Activated B cell treated with CpG ODN at 0.5 μM for 24 hours (primary cell): Measurements from ENCODE around the gene ENO3. TPM values are rescaled to one million over a fixed set of nuclear protein-coding genes. Genes with fewer than 3 reads are reported as not detected.
A peak's percentile ranks its signal among the peaks of the same experiment; 100 is the strongest.

Experiments used
- ATAC-seq: fragments of 200-7000 bp; cut with Tn5 transposase; one replicate; pipeline ENCODE4 v1.10.0; 2021; ENCODE audit warnings: low read depth, mild to moderate bottlenecking, moderate library complexity
- CTCF ChIA-PET: fragments of 350-600 bp; sonication (Branson Sonifier 250); formaldehyde crosslinking; loops from one replicate; lab custom pipeline; 2021; ENCODE audit warnings: antibody characterized with exemption; lab: Charles Lee
- POLR2A ChIA-PET: fragments of 350-600 bp; sonication (Branson Sonifier 250); formaldehyde crosslinking; loops from one replicate; lab custom pipeline; 2021; ENCODE audit warnings: antibody characterized with exemption; lab: Charles Lee
- DNase-seq: peaks from one replicate; pipeline ENCODE4 v3.0.0; 2022
- H3K27ac Mint-ChIP-seq: one replicate; pipeline ENCODE4 v1.8.0; 2020; ENCODE audit warnings: mixed read lengths
- H3K27me3 Mint-ChIP-seq: one replicate; pipeline ENCODE4 v1.8.0; 2021; ENCODE audit warnings: mixed read lengths
- H3K36me3 Mint-ChIP-seq: one replicate; pipeline ENCODE4 v1.8.0; 2021; ENCODE audit warnings: low read depth, mixed read lengths
- H3K4me1 Mint-ChIP-seq: one replicate; pipeline ENCODE4 v1.8.0; 2021; ENCODE audit warnings: mixed read lengths
- H3K4me3 Mint-ChIP-seq: one replicate; pipeline ENCODE4 v1.8.0; 2020; ENCODE audit warnings: mild to moderate bottlenecking, mixed read lengths
- H3K9me3 Mint-ChIP-seq: one replicate; pipeline ENCODE4 v1.8.0; 2020; ENCODE audit warnings: mixed read lengths
- intact Hi-C: fragments of 100-400 bp; cut with micrococcal nuclease; formaldehyde crosslinking; loops from one replicate; pipeline ENCODE4 v1.15.1; 2024
- total RNA-seq: library from RNA; stranded (reverse); gene quantifications from 2 replicates; pipeline ENCODE4 v1.2.3, GENCODE V29; 2022
- TF ChIP-seq, protein P1 (sequence below): fragments of 200-600 bp; IDR thresholded peaks from one replicate; pipeline ENCODE4 v1.8.0; 2022; ENCODE audit warnings: antibody characterized with exemption, mild to moderate bottlenecking

The ENO3 gene
- total RNA-seq, 1 donor from 2014 or later: 29.5 TPM

- peaks cover 73% of the 10 kb centered on the region for H3K36me3 Mint-ChIP-seq
Observed at GRCh38 chr17:4944163-4944553, 6.8 kb upstream of the ENO3 start.

DNA sequence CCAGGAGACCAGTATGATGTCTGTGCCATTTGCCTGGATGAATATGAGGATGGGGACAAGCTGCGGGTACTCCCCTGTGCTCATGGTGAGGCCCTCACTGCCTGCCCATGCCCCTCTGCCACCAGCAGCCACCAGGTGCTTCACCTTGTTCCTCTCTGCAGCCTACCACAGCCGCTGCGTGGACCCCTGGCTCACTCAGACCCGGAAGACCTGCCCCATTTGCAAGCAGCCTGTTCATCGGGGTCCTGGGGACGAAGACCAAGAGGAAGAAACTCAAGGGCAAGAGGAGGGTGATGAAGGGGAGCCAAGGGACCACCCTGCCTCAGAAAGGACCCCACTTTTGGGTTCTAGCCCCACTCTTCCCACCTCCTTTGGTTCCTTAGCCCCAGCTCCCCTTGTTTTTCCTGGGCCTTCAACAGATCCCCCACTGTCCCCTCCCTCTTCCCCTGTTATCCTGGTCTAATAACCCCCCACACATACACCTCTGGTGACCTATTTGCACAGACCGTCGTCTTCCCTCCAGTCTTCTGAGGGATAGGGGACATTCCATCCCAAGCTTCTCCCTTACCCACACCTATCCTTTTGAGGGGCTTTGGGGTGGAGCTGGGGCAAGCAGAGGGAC, 6.3 kb upstream of the ENO3 start:
- POLR2A ChIA-PET: interaction anchor here (0.5 to 12.1 kb wide), 9 partner anchors 8 to 284 kb away, joined by 3 to 391 read pairs (median 5); partner anchors contain the start of genes CAMTA2, GP1BA and SPAG7
- Mint-ChIP-seq H3K4me3 (peak overlapping the region; percentile 85), H3K9me3 (no peaks in the 10 kb centered on the region), H3K4me1 (peaks cover 72% of the 10 kb centered on the region), H3K27me3 (peaks cover 2% of the 10 kb centered on the region), H3K36me3 (peaks cover 70% of the 10 kb centered on the region), H3K27ac (peak overlapping the region; percentile 94)
- DNase-seq: no peak
- intact Hi-C loops: loop anchor here (5.0 to 10.0 kb wide), 7 partner anchors 137 to 1032 kb away; partner anchors contain the start of genes ATP2A3, CYB5D2, MED11 and NUP88
- ATAC-seq: no peak
- CTCF ChIA-PET: no interaction called here
- TF ChIP-seq, protein P1, sequence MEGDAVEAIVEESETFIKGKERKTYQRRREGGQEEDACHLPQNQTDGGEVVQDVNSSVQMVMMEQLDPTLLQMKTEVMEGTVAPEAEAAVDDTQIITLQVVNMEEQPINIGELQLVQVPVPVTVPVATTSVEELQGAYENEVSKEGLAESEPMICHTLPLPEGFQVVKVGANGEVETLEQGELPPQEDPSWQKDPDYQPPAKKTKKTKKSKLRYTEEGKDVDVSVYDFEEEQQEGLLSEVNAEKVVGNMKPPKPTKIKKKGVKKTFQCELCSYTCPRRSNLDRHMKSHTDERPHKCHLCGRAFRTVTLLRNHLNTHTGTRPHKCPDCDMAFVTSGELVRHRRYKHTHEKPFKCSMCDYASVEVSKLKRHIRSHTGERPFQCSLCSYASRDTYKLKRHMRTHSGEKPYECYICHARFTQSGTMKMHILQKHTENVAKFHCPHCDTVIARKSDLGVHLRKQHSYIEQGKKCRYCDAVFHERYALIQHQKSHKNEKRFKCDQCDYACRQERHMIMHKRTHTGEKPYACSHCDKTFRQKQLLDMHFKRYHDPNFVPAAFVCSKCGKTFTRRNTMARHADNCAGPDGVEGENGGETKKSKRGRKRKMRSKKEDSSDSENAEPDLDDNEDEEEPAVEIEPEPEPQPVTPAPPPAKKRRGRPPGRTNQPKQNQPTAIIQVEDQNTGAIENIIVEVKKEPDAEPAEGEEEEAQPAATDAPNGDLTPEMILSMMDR: no peak

More at GRCh38 chr17:4944163-4944553, 6.8 kb upstream of the ENO3 start:
- Mint-ChIP-seq H3K4me1 (peaks cover 75% of the 10 kb centered on the region), H3K27ac (peak overlapping the region; percentile 94), H3K4me3 (peak overlapping the region; percentile 85), H3K9me3 (no peaks in the 10 kb centered on the region), H3K27me3 (peaks cover 2% of the 10 kb centered on the region)
- ChIA-PET CTCF (no interaction called here), POLR2A (interaction anchor here (0.8 to 12.1 kb wide), 6 partner anchors 8 to 73 kb away, joined by 3 to 391 read pairs (median 4); partner anchors contain the start of genes CAMTA2, GP1BA and SPAG7)
- no peak for DNase-seq
- TF ChIP-seq, protein P1: no peak
- ATAC-seq: no peak
- intact Hi-C loops: loop anchor here (5.0 to 10.0 kb wide), 2 partner anchors 579 to 802 kb away; partner anchors contain the start of genes CYB5D2, UBE2G1 and ZZEF1

- ChIA-PET CTCF (interaction anchor here (1.0 kb wide), 2 partner anchors 22 to 36 kb away, joined by 3 to 7 read pairs; partner anchors contain the start of gene SPAG7), POLR2A (interaction anchor here (0.7 to 12.1 kb wide), 12 partner anchors 9 to 247 kb away, joined by 3 to 391 read pairs (median 12); partner anchors contain the start of genes CAMTA2, INCA1, KIF1C and SPAG7)
- peaks cover 70% of the 10 kb centered on the region for H3K4me1 Mint-ChIP-seq
- peak overlapping the region; percentile 94 for H3K27ac Mint-ChIP-seq
- H3K9me3 Mint-ChIP-seq: no peaks in the 10 kb centered on the region
- peak; percentile 25 for ATAC-seq
- peak overlapping the region; percentile 85 for H3K4me3 Mint-ChIP-seq
- intact Hi-C loops: loop anchor here (5.0 to 10.0 kb wide), 6 partner anchors 138 to 1033 kb away; partner anchors contain the start of genes ATP2A3, MED11, NUP88 and PLD2
- H3K27me3 Mint-ChIP-seq: peaks cover 2% of the 10 kb centered on the region
- TF ChIP-seq, protein P1: no peak
- DNase-seq: peak; percentile 63
- H3K36me3 Mint-ChIP-seq: peaks cover 66% of the 10 kb centered on the region
Observed at GRCh38 chr17:4945176-4945943, 5.6 kb upstream of the ENO3 start.

- Mint-ChIP-seq H3K27me3 (peaks cover 2% of the 10 kb centered on the region), H3K9me3 (no peaks in the 10 kb centered on the region), H3K4me3 (peak overlapping the region; percentile 100), H3K36me3 (peaks cover 61% of the 10 kb centered on the region), H3K27ac (peak overlapping the region; percentile 100), H3K4me1 (peaks cover 71% of the 10 kb centered on the region)
- TF ChIP-seq, protein P1: no peak
- ChIA-PET POLR2A (interaction anchor here (0.7 to 12.1 kb wide), 12 partner anchors 21 to 246 kb away, joined by 3 to 391 read pairs (median 14); partner anchors contain the start of genes C17orf107, CAMTA2, INCA1 and KIF1C), CTCF (interaction anchor here (1.0 kb wide), 2 partner anchors 21 to 37 kb away, joined by 3 to 7 read pairs; partner anchors contain the start of gene SPAG7)
- DNase-seq: no peak
- intact Hi-C loops: loop anchor here (5.0 to 10.0 kb wide), 6 partner anchors 139 to 1034 kb away; partner anchors contain the start of genes ATP2A3, MED11, NUP88 and PLD2
- ATAC-seq: no peak
Observed at GRCh38 chr17:4945944-4946280, 5.0 kb upstream of the ENO3 start.
